ENCODE data around the gene CPSF7. TPM values are rescaled to one million over a fixed set of nuclear protein-coding genes. Genes with fewer than 3 reads are reported as not detected.
"Not testable (repeated sequence)": the region's sequence is repeated elsewhere in the genome, so short reads cannot be mapped to it uniquely, and the experiment has no call there.

Gene CPSF7
- total RNA-seq, 1 donor from 2014 or later, result 143 TPM

DNA sequence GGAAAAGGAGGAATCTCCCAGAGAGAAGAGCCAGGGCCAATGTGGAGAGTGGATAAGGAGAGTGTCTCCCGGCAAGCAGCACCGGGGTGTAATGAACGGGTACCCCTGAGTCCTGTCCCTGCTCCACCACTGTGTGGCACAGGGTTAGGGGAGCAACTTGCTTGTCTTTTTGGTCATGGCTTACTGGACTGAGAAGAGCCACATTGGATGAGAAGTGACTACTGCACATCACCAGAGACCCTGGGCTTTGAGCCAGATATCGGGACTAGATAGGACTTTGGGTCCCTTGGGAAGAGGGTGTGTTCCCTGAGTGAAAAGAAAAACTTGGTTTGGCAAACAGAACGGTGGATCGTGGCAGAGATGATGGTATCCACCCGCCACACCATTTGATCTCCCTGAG, 24.7 kb upstream of the CPSF7 start:
- no peak overlapping the region for H3K27ac Mint-ChIP-seq
- H3K4me1 Mint-ChIP-seq, result peaks cover 2% of the 10 kb centered on the region
- intact Hi-C loops (cut with micrococcal nuclease), result no loop called here
- H3K36me3 Mint-ChIP-seq (ENCODE audit: low read depth), result peaks cover 43% of the 10 kb centered on the region
- no peaks in the 10 kb centered on the region for H3K27me3 Mint-ChIP-seq
- no peaks in the 10 kb centered on the region for H3K9me3 Mint-ChIP-seq
- no peak for DNase-seq
- no peak overlapping the region for H3K4me3 Mint-ChIP-seq

DNA sequence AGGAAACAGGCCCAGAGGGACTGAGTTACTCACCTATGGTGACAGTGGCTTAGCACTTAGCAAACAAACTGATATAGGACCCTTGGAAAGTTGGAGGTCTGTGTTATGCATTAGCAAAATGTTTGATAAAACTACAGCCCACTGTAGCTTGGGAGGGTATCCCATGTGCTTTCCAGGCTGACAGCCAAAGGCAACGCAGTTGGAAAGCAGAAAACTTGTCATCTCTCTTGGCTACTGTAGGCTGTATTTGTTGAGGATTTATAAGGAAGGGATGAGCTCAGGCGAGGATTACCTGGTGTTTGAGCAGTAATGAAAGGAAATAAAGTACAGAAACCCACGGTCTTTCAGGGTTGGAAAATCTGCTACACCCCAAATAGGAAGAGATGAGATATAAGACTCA, 23.9 kb upstream of the CPSF7 start:
- DNase-seq, result no peak
- Mint-ChIP-seq H3K4me1 (peaks cover 2% of the 10 kb centered on the region), H3K27ac (no peak overlapping the region), H3K36me3 (ENCODE audit: low read depth) (peaks cover 45% of the 10 kb centered on the region), H3K4me3 (no peak overlapping the region), H3K27me3 (no peaks in the 10 kb centered on the region), H3K9me3 (no peaks in the 10 kb centered on the region)
- intact Hi-C loops (cut with micrococcal nuclease), result no loop called here

DNA sequence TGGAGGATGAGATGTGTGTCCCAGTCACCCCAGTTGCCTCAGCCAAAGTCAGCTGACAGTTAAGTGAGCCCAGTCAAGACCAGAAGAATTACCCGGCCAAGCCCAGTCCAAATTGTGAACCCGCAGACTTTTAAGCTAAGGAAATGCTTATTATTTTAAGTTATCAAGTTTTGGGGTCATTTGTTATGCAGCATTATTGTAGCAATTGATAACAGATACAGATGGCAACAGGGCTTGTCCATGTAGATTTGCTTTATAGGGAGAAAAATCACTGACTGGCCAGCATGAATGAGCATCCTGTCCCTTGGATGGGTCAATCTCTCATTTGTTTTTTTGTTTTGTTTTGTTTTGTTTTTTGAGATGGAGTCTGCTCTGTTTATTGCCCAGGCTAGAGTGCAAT, 23.1 kb upstream of the CPSF7 start:
- H3K27me3 Mint-ChIP-seq, result no peaks in the 10 kb centered on the region
- no peaks in the 10 kb centered on the region for H3K9me3 Mint-ChIP-seq
- H3K4me1 Mint-ChIP-seq, result peaks cover 4% of the 10 kb centered on the region
- intact Hi-C loops (cut with micrococcal nuclease), result no loop called here
- DNase-seq, result no peak
- no peak overlapping the region for H3K4me3 Mint-ChIP-seq
- H3K27ac Mint-ChIP-seq, result peak overlapping the region; percentile 6
- peaks cover 52% of the 10 kb centered on the region for H3K36me3 Mint-ChIP-seq (ENCODE audit: low read depth)

DNA sequence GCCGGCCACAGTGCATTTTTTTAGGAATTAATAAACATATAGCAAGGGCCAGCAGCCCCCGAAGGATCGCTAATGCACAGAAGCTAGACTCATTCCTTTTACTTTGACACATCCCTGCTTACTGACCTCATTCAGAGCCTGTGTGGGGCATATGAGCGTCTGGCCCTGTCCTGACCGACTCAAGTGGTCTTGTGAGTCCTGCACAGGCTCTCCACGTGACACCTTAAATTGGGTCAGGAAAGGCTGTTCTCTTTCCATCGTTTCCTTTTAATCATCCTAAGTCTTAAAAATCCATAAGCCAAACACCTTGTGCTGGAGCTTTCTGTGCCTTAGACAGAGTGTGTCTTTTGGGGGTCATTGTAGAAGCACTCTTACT, 18.8 kb upstream of the CPSF7 start:
- intact Hi-C loops (cut with micrococcal nuclease), result no loop called here
- Mint-ChIP-seq H3K27ac (peak overlapping the region; percentile 4), H3K9me3 (no peaks in the 10 kb centered on the region), H3K27me3 (no peaks in the 10 kb centered on the region), H3K4me1 (peaks cover 16% of the 10 kb centered on the region), H3K36me3 (ENCODE audit: low read depth) (peaks cover 48% of the 10 kb centered on the region), H3K4me3 (no peak overlapping the region)
- no peak for DNase-seq

DNA sequence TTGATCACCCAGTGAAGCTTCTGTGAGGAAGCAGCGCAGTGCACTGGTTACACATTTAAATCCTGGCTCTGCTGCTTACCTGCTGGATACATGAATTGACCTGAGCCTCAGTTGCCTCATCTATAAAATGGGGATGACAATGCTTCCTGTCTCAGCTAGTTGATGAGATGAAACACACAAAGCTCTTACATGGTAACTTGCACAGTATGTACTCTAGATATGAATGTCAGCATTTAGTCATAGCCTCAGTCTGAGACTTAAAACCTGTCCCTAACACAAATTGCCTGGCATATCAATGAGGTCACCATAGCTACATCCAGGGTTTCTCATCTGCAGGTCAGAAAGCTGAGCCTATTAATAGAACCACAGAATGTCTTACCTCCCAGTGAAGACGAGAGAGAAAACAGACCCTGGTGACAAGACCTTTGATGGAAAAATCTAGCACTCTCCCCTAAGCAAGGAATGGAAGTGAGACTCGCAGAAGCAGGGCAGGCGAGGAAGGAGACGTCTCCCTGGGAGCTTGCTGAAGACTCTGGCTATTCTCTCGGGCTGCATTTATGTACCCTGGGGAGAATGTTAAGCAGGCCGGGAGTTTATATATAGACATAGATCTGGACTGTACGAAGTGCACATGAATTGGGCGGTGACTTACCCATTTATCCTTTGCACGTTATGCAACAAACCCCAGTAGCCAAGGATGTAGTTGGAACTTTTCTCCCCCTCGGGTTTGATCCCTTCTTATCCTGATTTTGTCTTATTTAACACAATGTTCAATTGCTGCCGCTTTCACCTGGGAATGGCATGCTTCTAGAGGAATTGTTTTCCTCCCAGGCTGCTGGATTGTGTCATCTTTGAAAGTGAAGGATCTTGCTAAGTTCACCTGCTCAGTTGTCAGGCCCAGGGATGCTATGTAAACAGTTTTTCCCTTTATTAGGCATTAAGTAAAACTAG, 18.1 kb upstream of the CPSF7 start:
- no peak for DNase-seq
- peaks cover 21% of the 10 kb centered on the region for H3K4me1 Mint-ChIP-seq
- peak overlapping the region; percentile 82 for H3K27ac Mint-ChIP-seq
- no peaks in the 10 kb centered on the region for H3K9me3 Mint-ChIP-seq
- no peaks in the 10 kb centered on the region for H3K27me3 Mint-ChIP-seq
- peaks cover 53% of the 10 kb centered on the region for H3K36me3 Mint-ChIP-seq (ENCODE audit: low read depth)
- H3K4me3 Mint-ChIP-seq, result no peak overlapping the region
- intact Hi-C loops (cut with micrococcal nuclease), result no loop called here

DNA sequence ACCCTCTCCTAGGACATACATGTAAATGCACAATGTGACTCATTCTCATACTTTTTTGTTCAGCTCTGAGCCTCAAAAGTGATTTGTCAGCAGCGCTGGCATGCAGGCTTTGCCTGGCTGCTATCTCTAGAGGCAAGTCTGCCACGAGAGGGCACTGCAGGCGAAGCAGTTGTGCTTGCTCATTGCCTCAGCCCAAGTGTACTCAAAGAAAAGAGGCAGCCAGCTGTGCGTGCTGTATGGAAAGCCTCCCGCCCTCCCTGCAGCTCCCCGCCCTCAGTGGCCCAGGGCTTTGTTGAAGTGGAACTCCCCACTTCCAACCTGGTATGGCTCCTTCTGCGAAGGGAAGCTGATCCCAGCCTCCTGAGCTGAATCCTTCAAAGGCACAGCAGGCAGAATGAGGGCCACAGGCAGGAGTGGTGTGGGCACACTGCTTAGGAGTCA, 16.5 kb upstream of the CPSF7 start:
- intact Hi-C loops (cut with micrococcal nuclease), result loop anchor here (1.0 kb wide), 2 partner anchors 71 to 192 kb away; no protein-coding TSS in a partner anchor
- H3K4me1 Mint-ChIP-seq, result peaks cover 21% of the 10 kb centered on the region
- H3K27me3 Mint-ChIP-seq, result no peaks in the 10 kb centered on the region
- H3K4me3 Mint-ChIP-seq, result no peak overlapping the region
- DNase-seq, result peak; percentile 93
- peak overlapping the region; percentile 37 for H3K27ac Mint-ChIP-seq
- H3K9me3 Mint-ChIP-seq, result no peaks in the 10 kb centered on the region
- peaks cover 59% of the 10 kb centered on the region for H3K36me3 Mint-ChIP-seq (ENCODE audit: low read depth)

DNA sequence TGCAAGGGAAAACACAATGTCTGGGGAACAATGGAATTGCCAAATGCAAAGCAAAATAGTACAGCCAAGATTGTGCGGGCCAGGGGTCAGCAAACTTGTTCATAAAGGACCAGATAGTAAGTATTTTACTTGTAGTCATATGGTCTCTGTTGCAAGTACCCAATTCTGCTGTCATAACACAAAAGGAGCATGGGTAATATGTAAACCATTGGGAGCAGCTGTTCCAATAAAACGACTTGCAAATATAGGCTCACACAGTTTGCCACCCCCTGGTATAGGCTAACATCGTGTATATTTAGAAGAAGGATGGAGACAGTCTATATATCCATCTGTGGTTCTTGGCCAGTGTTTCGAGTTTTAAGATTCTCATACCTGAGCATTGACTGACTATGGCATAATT, 15.7 kb upstream of the CPSF7 start:
- Mint-ChIP-seq H3K9me3 (no peaks in the 10 kb centered on the region), H3K27me3 (no peaks in the 10 kb centered on the region), H3K36me3 (ENCODE audit: low read depth) (peaks cover 56% of the 10 kb centered on the region), H3K4me3 (no peak overlapping the region), H3K27ac (peak overlapping the region; percentile 37), H3K4me1 (peaks cover 21% of the 10 kb centered on the region)
- DNase-seq, result no peak
- intact Hi-C loops (cut with micrococcal nuclease), result no loop called here

DNA sequence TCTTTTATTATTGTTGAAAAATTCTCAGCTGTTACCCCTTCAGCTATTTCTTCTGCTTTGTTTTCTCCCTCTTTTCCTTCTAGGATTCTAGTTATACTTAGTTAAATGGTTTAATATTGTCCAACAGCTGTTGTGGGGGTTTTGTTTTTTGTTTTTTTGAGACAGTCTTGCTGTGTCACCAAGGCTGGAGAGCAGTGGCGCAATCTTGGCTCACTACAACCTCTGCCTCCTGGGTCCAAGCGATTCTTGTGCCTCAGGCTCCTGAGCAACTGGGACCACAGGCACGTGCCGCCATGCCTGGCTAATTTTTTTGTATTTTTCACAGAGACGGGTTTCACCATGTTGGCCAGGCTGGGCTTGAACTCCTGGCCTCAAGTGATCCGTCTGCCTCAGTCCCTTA, 12.8 kb upstream of the CPSF7 start:
- Mint-ChIP-seq H3K4me1 (peaks cover 17% of the 10 kb centered on the region), H3K36me3 (ENCODE audit: low read depth) (peaks cover 57% of the 10 kb centered on the region), H3K27ac (peak overlapping the region; percentile 46), H3K27me3 (no peaks in the 10 kb centered on the region), H3K9me3 (no peaks in the 10 kb centered on the region), H3K4me3 (no peak overlapping the region)
- DNase-seq, result no peak
- intact Hi-C loops (cut with micrococcal nuclease), result no loop called here

DNA sequence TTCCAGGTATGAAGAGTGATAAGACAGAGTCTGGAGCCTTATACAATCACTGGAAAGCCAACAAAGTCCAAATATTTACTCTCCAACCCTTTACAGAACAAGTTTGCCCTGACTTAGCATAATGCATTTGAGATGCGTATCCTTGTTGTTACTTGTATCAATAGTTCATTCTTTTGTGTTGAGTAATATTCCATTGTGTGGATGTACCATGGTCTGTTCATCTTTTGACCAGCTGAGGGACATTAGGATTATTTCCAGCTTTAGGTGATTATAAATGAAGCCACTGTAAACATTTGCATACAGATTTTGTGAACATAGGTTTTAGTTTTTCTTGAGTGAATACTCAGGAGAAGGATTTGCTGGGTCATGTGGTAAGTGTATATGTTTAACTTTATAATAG, 9.8 kb upstream of the CPSF7 start:
- DNase-seq, result no peak
- Mint-ChIP-seq H3K27ac (no peak overlapping the region), H3K4me3 (no peak overlapping the region), H3K9me3 (no peaks in the 10 kb centered on the region), H3K36me3 (ENCODE audit: low read depth) (peaks cover 58% of the 10 kb centered on the region), H3K4me1 (peaks cover 17% of the 10 kb centered on the region), H3K27me3 (no peaks in the 10 kb centered on the region)
- intact Hi-C loops (cut with micrococcal nuclease), result loop anchor here (10.0 kb wide), 1 partner anchor 385 kb away; the partner anchor contains the start of gene FADS2

DNA sequence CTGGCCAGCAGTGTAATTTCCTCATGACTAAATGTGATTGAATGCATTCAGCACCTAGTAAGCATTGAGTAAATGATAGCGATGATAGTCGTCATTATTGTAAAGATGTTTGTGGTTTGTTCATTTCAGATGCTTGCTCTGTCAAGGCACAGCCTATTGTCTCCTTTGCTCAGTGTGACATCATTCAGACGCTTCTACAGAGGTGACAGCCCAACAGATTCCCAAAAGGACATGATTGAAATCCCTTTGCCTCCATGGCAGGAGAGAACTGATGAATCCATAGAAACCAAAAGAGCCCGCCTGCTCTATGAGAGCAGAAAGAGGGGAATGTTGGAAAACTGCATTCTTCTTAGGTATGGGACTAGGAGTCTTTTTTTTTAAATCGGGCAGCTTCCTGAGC, 7.7 kb upstream of the CPSF7 start:
- no peak overlapping the region for H3K27ac Mint-ChIP-seq
- DNase-seq, result no peak
- peaks cover 19% of the 10 kb centered on the region for H3K4me1 Mint-ChIP-seq
- no peaks in the 10 kb centered on the region for H3K9me3 Mint-ChIP-seq
- H3K27me3 Mint-ChIP-seq, result no peaks in the 10 kb centered on the region
- H3K36me3 Mint-ChIP-seq (ENCODE audit: low read depth), result peaks cover 59% of the 10 kb centered on the region
- no peak overlapping the region for H3K4me3 Mint-ChIP-seq
- intact Hi-C loops (cut with micrococcal nuclease), result loop anchor here (10.0 kb wide), 1 partner anchor 387 kb away; the partner anchor contains the start of gene FADS2

DNA sequence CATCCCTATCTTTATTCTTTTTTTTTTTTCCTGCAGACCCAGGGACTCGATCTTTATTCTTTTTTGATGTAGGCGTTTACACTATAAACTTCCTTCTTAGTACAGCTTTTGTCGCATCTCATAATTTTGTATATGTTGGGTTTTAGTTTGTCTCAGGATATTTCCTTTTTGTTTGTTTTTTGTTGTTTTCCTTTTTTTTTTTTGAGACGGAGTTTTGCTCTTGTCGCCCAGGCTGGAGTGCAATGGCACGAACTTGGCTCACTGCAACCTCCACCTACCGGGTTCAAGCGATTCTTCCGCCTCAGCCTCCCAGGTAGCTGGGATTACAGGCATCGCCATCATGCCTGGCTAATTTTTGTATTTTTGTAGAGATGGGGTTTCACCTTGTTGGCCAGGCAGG, 1.1 kb upstream of the CPSF7 start:
- H3K4me3 Mint-ChIP-seq, result peak overlapping the region; percentile 97
- peak overlapping the region; percentile 98 for H3K27ac Mint-ChIP-seq
- peaks cover 42% of the 10 kb centered on the region for H3K4me1 Mint-ChIP-seq
- intact Hi-C loops (cut with micrococcal nuclease), result loop anchor here (10.0 kb wide), 1 partner anchor 394 kb away; the partner anchor contains the start of gene FADS2
- not testable (repeated sequence) for H3K9me3 Mint-ChIP-seq, H3K27me3 Mint-ChIP-seq, DNase-seq
- peaks cover 52% of the 10 kb centered on the region for H3K36me3 Mint-ChIP-seq (ENCODE audit: low read depth)

DNA sequence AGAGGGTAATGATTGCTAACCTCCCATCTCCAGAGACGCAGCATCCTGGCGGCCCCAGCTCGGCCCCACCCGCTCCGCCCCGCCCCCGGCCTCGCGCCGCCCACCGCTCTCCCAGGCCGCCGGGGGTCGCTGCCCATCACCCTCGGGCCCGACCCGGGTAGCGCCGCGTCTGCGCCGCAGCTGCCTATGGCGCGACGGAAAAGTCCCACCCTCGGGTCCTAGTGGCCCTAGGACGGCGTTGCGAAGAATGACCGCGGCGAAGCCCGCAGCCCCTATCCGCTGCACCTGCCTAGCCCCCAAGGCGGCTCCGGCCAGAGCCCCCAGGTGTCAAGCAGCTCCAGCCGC, 457 bp downstream of the CPSF7 start:
- Mint-ChIP-seq H3K4me1 (peaks cover 46% of the 10 kb centered on the region), H3K36me3 (ENCODE audit: low read depth) (peaks cover 58% of the 10 kb centered on the region), H3K27me3 (no peaks in the 10 kb centered on the region), H3K4me3 (peak overlapping the region; percentile 97), H3K9me3 (no peaks in the 10 kb centered on the region), H3K27ac (peak overlapping the region; percentile 98)
- intact Hi-C loops (cut with micrococcal nuclease), result loop anchor here (1.0 to 5.0 kb wide), 3 partner anchors 67 to 1243 kb away; partner anchors contain the start of genes DDB1, LBHD1, TKFC and TMEM138
- DNase-seq, result peak; percentile 92

DNA sequence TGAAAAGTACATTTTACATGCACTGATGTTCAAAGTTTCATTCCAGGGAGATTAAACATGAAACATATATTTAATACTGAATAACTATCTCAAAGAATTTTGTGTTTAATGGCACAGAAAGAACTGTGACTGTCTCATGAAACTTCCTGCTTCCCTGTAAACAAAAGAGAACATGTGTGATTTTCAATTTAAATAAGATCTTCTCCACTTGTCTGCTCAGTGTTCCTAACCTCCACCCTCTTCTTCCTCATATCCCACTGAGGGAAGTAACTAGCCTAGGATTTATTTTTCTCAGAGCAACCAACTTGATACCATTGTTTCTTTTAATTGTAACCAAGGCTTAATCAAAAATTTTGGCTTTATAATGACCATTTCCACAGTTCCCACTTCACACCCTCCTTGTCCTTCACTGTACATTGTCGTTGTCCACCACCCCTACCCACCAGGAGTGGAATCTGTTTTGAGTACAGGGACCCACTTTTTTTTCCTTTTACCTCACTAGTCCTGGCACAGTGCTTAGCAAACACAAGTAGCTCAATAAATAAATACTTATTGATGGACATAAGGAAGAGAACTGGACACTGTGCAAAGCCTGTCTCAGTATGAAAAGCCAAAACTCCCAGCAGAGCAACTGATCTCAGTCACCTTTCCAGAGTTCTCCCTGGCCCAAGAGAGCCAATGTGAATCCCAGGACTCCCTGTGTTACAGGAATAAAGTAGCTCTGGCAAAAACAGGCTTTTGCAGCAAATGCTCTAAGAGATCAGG, 4.2 kb downstream of the CPSF7 start:
- peaks cover 38% of the 10 kb centered on the region for H3K4me1 Mint-ChIP-seq

DNA sequence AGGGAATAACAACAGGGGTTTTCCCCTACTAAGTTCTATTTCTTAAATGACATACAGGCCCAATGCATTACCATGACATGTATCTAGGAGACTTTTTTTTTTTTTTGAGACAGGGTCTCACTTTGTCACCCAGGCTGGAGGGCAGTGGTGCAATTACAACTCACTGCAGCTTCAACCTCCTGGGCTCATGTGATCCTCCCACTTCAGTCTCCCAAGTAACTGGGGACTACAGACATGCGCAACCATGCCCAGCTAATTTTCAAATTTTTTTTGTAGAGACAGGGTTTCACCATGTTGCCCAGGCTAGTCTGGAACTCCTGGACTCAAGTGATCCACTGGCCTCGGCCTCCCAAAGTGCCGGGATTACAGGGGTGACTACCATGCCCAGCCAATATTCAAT, 7.5 kb downstream of the CPSF7 start:
- peaks cover 88% of the 10 kb centered on the region for H3K36me3 Mint-ChIP-seq (ENCODE audit: low read depth)
- H3K27me3 Mint-ChIP-seq, result no peaks in the 10 kb centered on the region
- H3K9me3 Mint-ChIP-seq, result no peaks in the 10 kb centered on the region
- intact Hi-C loops (cut with micrococcal nuclease), result no loop called here
- DNase-seq, result no peak
- peaks cover 43% of the 10 kb centered on the region for H3K4me1 Mint-ChIP-seq
- no peak overlapping the region for H3K4me3 Mint-ChIP-seq
- H3K27ac Mint-ChIP-seq, result no peak overlapping the region

More for the DNA sequence above, 4.2 kb downstream of the CPSF7 start:
- intact Hi-C loops (cut with micrococcal nuclease), result loop anchor here (5.0 kb wide), 1 partner anchor 1247 kb away; the partner anchor contains the start of genes LBHD1 and UQCC3
- H3K27me3 Mint-ChIP-seq, result no peaks in the 10 kb centered on the region
- no peak overlapping the region for H3K27ac Mint-ChIP-seq
- peaks cover 75% of the 10 kb centered on the region for H3K36me3 Mint-ChIP-seq (ENCODE audit: low read depth)
- DNase-seq, result no peak
- peak overlapping the region; percentile 30 for H3K4me3 Mint-ChIP-seq
- no peaks in the 10 kb centered on the region for H3K9me3 Mint-ChIP-seq

All from activated CD4-positive, alpha-beta T cell treated with anti-CD3 and anti-CD28 coated beads, Interleukin-2, amount 10 ng/mL, durations not matched to agents 24 days and 14 days (primary cell).